Peyer's patch (tissue), 4 donors: Measurements from ENCODE around the gene KIRREL3. TPM values are rescaled to one million over a fixed set of nuclear protein-coding genes. Genes with fewer than 3 reads are reported as not detected.
A peak's percentile ranks its signal among the peaks of the same experiment; 100 is the strongest.

ENCODE experiments used
- DNase-seq, 3 donors: peaks; one replicate each; pipeline ENCODE4 v3.0.0-alpha.2; 2017 to 2019
- H3K27ac ChIP-seq, 4 donors: fragments of 200-600 bp; sonication (generic); one replicate each; pipeline ENCODE4 v1.5.1; 2016 to 2019
- H3K27me3 ChIP-seq, 2 donors: fragments of 200-600 bp; sonication (generic); one replicate each; pipeline ENCODE4 v1.5.1; 2019
- H3K36me3 ChIP-seq, 3 donors: fragments of 200-600 bp; sonication (generic); one replicate each; pipeline ENCODE4 v1.5.1; 2016 to 2019
- H3K4me1 ChIP-seq, 4 donors: fragments of 200-600 bp; sonication (generic); one replicate each; pipeline ENCODE4 v1.5.1; 2016 to 2019
- H3K4me3 ChIP-seq, 4 donors: fragments of 200-600 bp; sonication (generic); 1 replicate in 3 of 4; 2 replicates in 1 of 4; pipeline ENCODE4 v1.5.1; 2016 to 2019; ENCODE audit warnings: mild to moderate bottlenecking in 1 of 4
- H3K9me3 ChIP-seq, 4 donors: fragments of 200-600 bp; sonication (generic); one replicate each; pipeline ENCODE4 v1.5.1; 2016 to 2019; ENCODE audit warnings: mild to moderate bottlenecking in 1 of 4
- CTCF ChIP-seq, 6 experiments: fragments of 450-650 bp in 4 of 6; fragments of 200-600 bp in 2 of 6; sonication (generic) in 1 of 6; IDR thresholded peaks; one replicate each; pipeline ENCODE4 v1.5.1; 2017 to 2019; ENCODE audit warnings: antibody characterized with exemption in 6 of 6, mild to moderate bottlenecking in 3 of 6, moderate library complexity in 1 of 6
- POLR2A ChIP-seq, 2 donors: fragments of 450-650 bp; IDR thresholded peaks; one replicate each; pipeline ENCODE4 v1.5.1; 2017; ENCODE audit warnings: antibody characterized with exemption in 2 of 2, mild to moderate bottlenecking in 2 of 2, moderate library complexity in 2 of 2
- total RNA-seq, 4 donors: library from RNA; depleted of rRNA; stranded (reverse); fragments of >200 nt; gene quantifications; one replicate each; pipeline ENCODE4 v1.1.0, GENCODE V29; 2016

Gene KIRREL3
- total RNA-seq, 4 donors from 2014 or later: 0.83 TPM; not detected in 3

DNA sequence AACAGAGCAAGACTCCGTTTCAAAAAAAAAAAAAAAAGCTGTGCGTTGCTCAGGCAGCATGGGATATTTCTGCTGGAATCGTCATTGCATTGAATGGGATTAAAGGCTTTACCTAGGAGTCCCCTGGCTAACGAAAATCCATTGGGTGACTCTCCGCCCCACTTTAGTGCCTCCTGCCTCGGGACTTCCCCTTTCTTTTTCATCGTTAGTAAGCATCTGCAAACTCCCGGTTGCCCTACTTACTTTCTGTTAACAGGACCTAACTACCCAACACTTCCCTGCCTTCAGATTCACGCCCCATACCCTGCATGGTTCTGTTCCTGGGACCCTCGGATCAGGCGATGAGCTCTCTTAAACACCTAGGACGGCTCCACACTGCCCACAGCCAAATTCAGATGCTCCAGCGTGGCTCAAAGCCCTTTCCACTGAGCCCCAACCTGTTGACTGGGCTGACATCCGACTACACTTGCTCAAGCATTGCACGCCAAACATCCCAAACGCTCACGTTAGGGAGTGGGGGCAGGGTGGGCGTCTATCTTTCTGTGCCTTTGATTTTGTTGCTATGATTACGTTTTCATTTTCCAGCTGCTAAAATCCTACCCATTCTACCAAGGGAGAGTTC, 501.3 kb downstream of the KIRREL3 start:
- DNase-seq: peak in 1 of 3 donors; percentile 20
- H3K27me3 ChIP-seq: no peaks in the 10 kb centered on the region

GRCh38 chr11:126498281-126498680, 502.3 kb downstream of the KIRREL3 start:
- DNase-seq: no peak
- no peak for TF ChIP-seq POLR2A (IDR thresholded peaks at IDR 0.05)
- TF ChIP-seq CTCF (IDR thresholded peaks at IDR 0.05): no peak
- Histone ChIP-seq H3K4me1 (no peaks in the 10 kb centered on the region), H3K27me3 (no peaks in the 10 kb centered on the region), H3K36me3 (no peaks in the 10 kb centered on the region), H3K27ac (no peak overlapping the region), H3K4me3 (no peak overlapping the region), H3K9me3 (no peaks in the 10 kb centered on the region)

More for the DNA sequence above, 501.3 kb downstream of the KIRREL3 start:
- TF ChIP-seq POLR2A (IDR thresholded peaks at IDR 0.05): no peak
- no peak for TF ChIP-seq CTCF (IDR thresholded peaks at IDR 0.05)
- no peak overlapping the region for H3K27ac ChIP-seq
- H3K36me3 ChIP-seq: no peaks in the 10 kb centered on the region
- no peak overlapping the region for H3K4me3 ChIP-seq
- H3K9me3 ChIP-seq: no peaks in the 10 kb centered on the region
- H3K4me1 ChIP-seq: no peaks in the 10 kb centered on the region

- no peak overlapping the region for H3K4me3 ChIP-seq
- H3K27me3 ChIP-seq: no peaks in the 10 kb centered on the region
- DNase-seq: peak in 1 of 3 donors; percentile 15
- no peaks in the 10 kb centered on the region for H3K9me3 ChIP-seq
- TF ChIP-seq POLR2A (IDR thresholded peaks at IDR 0.05) (no peak), CTCF (IDR thresholded peaks at IDR 0.05) (no peak)
- H3K36me3 ChIP-seq: no peaks in the 10 kb centered on the region
- no peaks in the 10 kb centered on the region for H3K4me1 ChIP-seq
- no peak overlapping the region for H3K27ac ChIP-seq
These were observed 502.9 kb downstream of the KIRREL3 start for GRCh38 chr11:126497581-126498122.

DNA sequence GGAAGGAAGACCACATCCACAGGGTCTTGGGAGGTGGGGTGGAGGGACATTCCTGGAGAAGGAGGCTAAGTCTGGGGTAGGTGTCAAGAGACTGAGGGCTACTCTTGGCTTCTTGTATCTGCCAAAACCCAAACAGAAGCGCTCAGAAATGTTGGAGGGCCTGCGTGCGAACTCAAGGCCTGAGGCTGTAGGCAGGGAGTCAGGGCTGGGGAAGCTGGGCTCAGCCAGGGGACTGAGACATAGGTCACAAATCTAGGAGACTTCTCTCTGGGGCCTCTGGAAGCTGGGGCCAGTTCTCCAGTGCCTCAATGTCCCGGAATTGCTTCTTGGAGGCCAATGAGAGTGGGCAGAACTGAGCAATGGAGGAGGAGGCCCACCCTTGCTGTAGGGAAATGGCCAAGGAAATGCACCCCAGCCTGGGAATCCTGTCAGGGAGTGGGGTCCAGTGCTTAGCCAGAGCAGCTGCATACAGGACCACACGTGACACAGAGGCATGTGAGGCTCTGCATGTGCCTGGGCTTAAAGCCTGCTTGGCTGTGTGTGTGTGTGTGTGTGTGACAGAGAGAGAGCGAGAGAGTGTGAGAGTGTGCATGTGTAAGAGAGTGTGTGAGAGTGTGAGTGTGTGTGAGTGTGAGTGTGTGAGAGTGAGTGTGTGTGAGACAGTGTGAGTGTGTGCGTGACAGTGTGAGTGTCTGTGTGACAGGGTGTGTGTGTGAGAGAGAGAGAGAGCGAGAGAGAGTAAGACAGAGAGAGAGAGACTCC, 503.8 kb downstream of the KIRREL3 start:
- Histone ChIP-seq H3K27ac (no peak overlapping the region), H3K9me3 (no peaks in the 10 kb centered on the region)
- TF ChIP-seq POLR2A (IDR thresholded peaks at IDR 0.05): no peak
- TF ChIP-seq CTCF (IDR thresholded peaks at IDR 0.05): no peak

DNA sequence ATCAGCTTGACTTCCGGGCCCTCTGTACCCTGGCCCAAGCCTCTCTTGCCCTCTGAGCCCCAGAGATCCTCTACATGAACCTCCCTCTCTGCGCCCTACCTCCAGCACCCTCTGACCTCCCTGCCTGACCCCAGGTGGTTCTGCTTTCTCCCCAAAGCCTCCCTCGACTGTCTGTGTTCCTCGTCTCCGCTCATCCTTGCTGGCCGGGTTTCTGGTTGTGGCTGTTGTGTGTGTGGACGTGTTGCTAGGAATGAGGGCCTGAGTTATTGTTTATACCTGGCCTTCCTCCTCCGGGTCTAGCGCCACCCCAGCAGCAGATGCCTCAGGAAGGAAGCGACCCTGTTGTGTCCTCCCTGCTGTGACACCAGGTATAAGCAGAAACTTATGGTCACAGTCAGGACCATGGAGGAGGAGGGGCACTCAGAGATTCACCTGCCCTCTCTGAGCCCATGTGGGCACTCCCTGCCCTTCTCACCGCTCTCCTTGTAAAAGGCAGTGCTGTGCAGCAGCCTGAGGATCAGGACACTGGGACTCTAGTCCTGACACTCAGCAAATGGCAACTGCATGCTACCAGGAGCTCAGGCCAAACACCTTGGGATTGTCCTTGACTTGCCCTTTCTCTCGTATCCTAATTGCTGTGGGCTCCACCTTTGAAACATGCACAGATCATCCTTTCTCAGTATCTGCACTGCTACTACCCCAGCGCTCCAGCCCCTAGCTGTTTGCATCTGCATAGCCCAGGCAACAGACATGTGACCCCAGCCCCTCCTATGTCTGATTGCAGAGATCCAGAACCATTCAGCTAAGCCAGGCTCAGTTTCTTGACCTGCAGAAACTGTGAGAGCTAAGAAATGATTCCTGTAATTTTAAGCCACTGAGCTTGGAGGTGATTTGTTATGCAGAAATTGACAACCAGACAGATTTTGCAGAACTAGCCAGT, 505.0 kb downstream of the KIRREL3 start:
- DNase-seq: peak in 1 of 3 donors; percentile 15
- Histone ChIP-seq H3K4me3 (no peak overlapping the region), H3K9me3 (no peaks in the 10 kb centered on the region), H3K36me3 (no peaks in the 10 kb centered on the region), H3K4me1 (no peaks in the 10 kb centered on the region), H3K27ac (no peak overlapping the region), H3K27me3 (no peaks in the 10 kb centered on the region)
- no peak for TF ChIP-seq POLR2A (IDR thresholded peaks at IDR 0.05)
- no peak for TF ChIP-seq CTCF (IDR thresholded peaks at IDR 0.05)

More for the DNA sequence above, 503.8 kb downstream of the KIRREL3 start:
- DNase-seq: peak in 1 of 3 donors; percentile 20
- H3K4me1 ChIP-seq: no peaks in the 10 kb centered on the region
- no peaks in the 10 kb centered on the region for H3K36me3 ChIP-seq
- no peaks in the 10 kb centered on the region for H3K27me3 ChIP-seq
- no peak overlapping the region for H3K4me3 ChIP-seq
